A172 (cell line): Measurements from ENCODE around the gene CAPG. TPM values are rescaled to one million over a fixed set of nuclear protein-coding genes. Genes with fewer than 3 reads are reported as not detected.
A peak's percentile ranks its signal among the peaks of the same experiment; 100 is the strongest.
"Not testable (repeated sequence)": the region's sequence is repeated elsewhere in the genome, so short reads cannot be mapped to it uniquely, and the experiment has no call there.

Experiments used
- DNase-seq: peaks from one replicate; pipeline ENCODE4 v3.0.0-alpha.2; 2015; ENCODE audit warnings: low spot score
- total RNA-seq: library from RNA; depleted of rRNA; stranded (reverse); fragments of >200 nt; shearing (Covaris generic); gene quantifications from 2 replicates; pipeline ENCODE4 v1.2.3, GENCODE V29; 2014

The CAPG gene
- total RNA-seq, 1 experiment from 2014 or later: 659 TPM

- peak; percentile 74 for DNase-seq
These were observed 10.5 kb upstream of the CAPG start for GRCh38 chr2:85420536-85421259.

DNA sequence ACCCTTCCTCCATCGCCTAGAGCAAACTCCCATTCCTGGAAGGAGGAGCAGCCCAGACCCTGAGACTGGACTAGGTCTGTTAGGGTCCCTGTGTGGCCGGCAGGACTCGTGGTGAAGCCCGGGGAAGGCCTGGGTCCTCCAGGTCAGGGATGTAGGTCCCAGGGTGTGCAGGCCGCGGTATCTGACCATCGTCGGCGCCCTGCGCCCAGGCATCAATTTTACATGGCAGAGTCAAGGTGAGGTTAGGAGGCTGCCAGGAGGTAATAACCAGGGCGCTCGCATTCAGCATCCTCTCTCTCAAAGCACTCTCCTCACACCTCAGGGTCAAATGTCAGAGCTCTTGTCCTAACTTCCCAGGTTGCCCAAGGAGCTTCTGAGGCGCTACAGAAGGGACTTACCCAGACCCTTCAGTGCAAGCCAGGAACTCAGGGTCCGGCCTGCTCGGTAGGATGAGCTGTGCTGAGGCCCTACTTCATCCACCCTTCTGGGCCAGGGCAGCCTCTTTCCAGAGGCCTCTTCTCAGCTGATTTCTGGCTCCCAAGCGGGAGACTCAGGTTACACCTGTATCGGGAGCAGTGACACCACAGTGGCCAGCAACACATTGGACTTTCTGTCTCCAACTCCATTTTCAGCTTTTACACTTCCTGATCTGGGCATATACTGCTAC lies 9.0 kb upstream of the CAPG start:
- no peak for DNase-seq

DNA sequence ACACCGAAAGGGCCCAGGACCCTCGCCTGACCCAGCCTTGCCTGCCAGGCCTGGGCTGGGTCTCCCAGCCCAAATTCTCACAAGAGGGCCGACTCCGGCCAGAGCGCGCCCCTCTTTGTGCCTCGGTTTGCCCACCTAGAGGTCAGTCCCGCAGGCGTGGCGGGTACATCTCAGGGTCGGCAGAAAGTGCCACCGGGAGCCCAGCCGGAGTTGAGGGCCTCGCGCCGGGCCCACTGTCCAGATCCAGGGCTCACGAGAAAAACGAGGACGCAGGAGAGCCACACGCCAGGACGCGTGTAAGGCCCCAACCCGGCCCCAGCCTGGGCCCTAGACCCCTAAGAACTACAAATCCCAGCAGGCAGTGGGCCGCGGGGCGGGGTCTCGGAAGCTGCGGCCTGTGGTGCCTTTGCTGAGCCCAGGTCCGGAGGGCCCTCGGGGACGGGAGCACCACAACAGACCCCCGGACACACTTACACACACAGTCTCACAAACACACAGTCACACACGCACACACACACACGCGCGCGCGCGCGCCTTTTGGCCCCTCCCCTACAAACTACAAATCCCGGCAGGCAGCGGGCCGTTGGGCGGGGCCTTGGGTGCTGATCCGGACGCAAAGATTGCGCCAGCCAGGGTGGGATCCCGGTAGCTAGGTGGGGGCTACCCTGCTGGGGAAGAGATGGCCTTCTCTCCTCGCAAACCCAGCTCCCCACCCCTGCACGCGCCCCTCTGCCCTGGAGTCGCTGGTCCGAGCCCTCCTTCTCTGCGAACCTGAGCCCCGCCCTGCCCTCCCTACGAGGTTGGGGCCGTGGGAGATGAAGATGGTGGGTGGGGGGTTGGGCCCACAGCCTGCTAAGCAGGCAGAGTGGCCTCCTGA lies 8.2 kb upstream of the CAPG start, which contains the start of gene SH2D6:
Gene SH2D6, plus strand, starts transcription at position 583 of the 877 bp plus-strand sequence. CDS start 10,752 bp downstream, outside the sequence.
- peak; percentile 73 for DNase-seq

DNA sequence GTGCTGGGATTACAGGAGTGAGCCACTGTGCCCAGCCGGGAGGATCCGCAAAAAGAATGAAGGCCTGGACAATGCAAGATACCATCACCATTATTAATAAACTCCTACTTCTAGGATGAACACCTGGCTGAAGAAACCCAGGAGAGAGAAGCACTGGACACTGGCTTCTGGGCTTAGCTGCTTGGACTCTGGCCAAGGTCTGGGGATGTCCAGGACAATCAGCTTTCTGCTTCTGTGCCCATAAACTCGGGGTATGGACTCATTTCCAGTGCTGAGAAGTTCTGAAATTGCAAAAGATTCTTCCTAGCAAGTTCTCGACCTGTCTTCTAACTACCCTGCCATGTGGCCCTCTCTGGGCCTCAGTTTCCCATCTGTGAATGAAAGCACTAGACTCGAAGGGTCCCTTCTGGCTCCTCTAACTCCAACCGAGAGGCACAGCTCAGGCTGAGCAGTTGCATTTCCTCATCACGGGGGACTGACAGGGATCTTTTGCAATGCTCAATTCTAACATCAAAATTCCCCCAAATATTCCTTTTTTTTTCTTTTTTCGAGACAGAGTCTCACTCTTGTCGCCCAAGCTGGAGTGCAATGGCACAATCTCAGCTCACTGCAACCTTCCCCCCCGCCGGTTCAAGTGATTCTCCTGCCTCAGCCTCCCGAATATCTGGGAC lies 5.9 kb upstream of the CAPG start:
- no peak for DNase-seq

GRCh38 chr2:85414761-85415553 lies 4.8 kb upstream of the CAPG start:
- DNase-seq: peak; percentile 56

DNA sequence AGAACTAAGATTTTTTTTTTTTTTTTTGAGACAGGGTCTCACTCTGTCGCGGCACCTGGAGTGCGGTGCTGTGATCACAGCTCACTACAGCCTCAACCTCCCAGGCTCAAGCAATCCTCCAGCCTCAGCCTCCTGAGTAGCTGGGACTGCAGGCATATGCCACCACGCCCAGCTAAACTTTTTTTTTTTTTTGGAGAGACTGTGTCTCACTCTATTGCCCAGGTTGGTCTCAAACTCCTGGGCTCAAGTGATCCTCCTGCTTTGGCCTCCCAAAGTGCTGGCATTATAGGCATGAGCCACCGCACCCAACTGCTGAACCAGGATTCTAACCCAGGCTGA lies 4.2 kb upstream of the CAPG start:
- not testable (repeated sequence) for DNase-seq

DNA sequence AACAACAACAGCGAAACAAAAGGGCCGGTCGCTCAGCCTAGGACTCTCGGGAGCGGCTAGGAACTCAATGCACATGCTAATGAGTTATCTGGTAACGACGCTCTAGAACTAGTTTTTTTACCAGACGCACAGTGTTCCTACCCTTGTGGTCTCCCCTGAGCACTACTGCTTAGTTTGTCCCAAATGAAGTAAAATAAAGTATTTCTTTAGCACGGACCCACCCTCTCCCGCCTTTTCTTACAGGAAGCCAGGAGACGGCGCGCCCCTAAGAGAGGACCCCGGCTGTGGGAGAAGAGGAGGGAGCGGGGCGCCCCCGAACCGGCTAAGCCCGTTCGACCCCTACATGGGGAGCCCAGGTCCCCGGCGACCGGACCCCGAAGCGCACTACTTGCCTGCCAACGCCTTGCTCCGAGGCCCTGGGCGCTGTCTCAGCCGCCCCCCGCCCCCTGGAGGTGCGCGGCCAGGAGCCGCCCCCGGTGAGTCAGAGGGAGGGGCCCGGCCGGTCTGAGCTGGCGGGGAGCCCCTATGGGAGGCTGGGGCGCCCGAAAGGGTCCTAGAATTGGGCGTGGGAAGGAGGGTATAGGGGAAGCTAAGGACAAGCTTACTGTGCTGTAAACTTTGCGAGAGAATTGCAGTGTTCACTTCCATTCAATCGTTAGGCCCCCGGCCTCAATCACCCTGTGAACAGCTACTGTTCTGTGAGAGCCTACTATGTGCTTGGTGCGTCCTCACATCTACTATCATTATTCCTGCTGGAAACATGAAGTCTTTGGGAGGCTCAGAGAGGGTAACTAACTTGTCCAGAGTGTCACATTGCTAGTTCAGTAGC lies 3.6 kb upstream of the CAPG start:
- DNase-seq: peak; percentile 56

DNA sequence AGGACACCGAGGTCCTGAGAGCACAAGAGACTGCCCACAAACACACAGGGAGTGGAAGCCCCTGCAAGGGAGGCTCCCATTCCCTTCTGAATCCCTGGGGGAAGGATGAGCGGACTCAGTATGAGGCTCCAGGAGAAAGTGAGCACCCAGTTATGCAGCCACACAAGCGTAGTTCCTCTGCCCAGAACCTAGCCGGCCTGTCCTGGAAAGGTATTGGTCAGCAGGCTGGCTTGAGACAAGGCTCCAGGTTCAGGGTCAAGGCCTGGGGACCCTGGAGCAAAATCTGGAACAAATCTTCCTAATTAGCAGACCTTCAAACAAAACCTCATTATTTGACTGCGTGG lies 1.2 kb upstream of the CAPG start:
- DNase-seq: no peak

- peak; percentile 61 for DNase-seq
These were observed 628 bp upstream of the CAPG start for GRCh38 chr2:85410584-85411404.

- DNase-seq: peak; percentile 97
These were observed 4.7 kb downstream of the CAPG start for GRCh38 chr2:85405201-85406059.

- DNase-seq: no peak
These were observed 8.3 kb downstream of the CAPG start for GRCh38 chr2:85401844-85402243.

- DNase-seq: no peak
These were observed 8.7 kb downstream of the CAPG start for GRCh38 chr2:85401464-85401805.

DNA sequence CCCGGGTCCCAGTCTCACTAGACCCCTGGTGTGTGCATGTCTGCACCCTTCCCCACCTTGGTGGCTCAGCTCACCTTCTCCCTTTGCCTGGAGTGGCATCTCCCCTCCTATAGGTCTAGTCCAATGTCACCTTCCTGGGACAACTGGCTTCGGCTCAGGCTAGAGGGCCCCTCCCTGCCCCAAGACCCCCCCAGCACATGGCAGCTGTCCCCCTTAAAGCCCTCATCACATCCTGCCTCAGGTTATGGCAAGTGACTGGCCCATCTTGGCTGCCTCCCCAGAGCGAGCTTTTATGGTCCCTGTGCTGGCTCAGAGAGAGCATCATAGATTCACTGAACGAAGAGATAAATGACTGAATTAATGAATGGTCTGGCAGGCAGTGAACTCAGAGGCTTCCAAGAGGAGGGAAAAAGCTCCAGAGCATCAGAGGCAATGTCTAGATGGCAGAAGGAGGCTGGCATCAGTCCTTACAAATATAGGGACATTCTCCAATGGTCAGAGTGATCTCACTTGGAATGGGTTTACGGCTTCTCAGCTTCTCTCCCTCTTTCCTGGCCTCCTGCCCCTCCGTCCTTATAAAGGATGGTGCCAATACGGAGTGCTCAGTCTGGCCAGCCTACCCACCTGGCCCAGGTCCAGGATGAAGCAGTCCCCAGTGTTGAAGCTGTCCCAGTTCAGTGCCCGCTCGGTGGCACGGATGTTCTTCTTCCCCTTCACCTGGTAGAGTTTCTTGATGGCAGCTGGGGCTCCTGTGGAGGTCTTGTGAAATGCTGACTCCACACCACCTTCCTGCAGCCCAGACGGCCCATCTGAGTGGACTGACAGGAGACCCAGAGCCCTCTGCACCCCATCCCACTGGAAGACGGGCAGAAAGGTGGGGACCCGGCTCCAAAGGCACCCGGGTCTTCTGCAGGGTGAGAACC lies 9.4 kb downstream of the CAPG start:
- DNase-seq: no peak

GRCh38 chr2:85400023-85400422 lies 10.1 kb downstream of the CAPG start:
- DNase-seq: no peak

GRCh38 chr2:85399183-85399455 lies 11.0 kb downstream of the CAPG start:
- no peak for DNase-seq

DNA sequence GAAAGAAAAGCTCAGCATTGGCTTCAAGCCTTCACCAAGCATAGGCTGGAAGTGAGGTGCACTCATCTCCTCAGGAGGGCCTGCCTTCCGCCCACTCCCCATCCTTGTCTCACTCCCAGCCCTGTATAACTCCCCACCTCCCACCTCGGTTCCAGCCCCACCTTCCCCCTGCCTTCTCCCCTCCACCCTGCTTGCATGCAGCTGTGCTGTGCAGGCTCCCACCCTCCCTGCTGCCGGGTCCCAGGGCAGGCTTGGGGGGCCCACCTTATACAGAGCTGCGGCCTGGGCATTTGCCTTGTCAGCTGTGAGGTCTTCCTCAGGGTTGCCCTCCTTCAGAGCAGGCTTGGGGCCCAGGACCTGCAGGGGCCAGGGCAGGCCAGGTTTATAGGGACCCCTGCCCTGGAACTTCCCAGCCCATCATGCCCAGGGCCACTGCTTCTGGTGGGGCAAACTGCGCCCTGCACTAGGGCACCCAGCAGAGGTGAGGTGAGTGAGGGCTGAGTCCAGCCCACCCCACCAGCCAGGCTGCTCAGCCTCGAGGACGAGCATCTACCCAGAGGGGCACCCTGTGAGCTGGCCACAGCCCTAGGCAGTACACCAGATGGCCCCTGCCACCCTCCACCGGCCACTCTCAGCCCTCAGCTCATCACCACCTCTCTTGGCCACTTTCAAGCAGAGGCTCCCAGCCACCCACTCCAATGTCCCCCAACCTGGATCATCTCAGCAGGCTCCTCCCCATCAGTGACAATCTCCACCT lies 11.6 kb downstream of the CAPG start:
- DNase-seq: no peak

DNA sequence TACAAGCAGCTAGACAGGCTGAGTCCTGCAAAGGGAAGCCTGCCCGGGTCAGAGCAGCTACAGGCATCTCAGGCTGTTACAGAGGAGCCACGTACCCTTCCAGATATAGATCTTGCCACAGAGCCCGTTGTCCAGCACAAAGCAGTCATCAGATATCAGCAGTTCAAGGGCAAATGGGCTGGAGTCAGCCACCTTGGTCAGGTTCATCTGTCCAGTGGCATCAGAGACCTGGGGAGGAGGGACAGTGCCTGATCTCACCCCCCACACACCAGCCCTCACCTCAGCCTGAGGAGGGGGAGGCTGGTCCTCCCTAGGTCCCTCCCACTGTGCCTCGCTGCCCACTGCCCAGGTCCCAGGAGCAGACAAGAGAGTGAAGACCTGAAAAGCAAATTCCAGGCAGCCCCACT lies 12.2 kb downstream of the CAPG start:
- DNase-seq: no peak
